Prostate gland (tissue), 2 donors: ENCODE measurements around the gene HNRNPAB. TPM values are rescaled to one million over a fixed set of nuclear protein-coding genes. Genes with fewer than 3 reads are reported as not detected.

Experiments
- DNase-seq: peaks from one replicate; pipeline ENCODE4 v3.0.0-alpha.2; 2019; ENCODE audit warnings: low spot score
- H3K27ac ChIP-seq, 2 donors: fragments of 200-600 bp; sonication (generic); 2 replicates each; pipeline ENCODE4 v1.5.1; 2017 to 2019
- H3K27me3 ChIP-seq: fragments of 200-600 bp; sonication (generic); replicated peaks from 2 replicates; pipeline ENCODE4 v1.5.1; 2019; ENCODE audit not compliant: insufficient read depth
- H3K36me3 ChIP-seq, 2 donors: fragments of 200-600 bp; sonication (generic); 1 replicate in 1 of 2; 2 replicates in 1 of 2; pipeline versions ENCODE4 v1.5.1 to v1.8.1; 2017 to 2019
- H3K4me1 ChIP-seq: fragments of 200-600 bp; sonication (generic); replicated peaks from 2 replicates; pipeline ENCODE4 v1.5.1; 2019
- H3K4me3 ChIP-seq, 2 donors: fragments of 200-600 bp; sonication (generic); 2 replicates each; pipeline ENCODE4 v1.5.1; 2017 to 2019
- H3K9me3 ChIP-seq: fragments of 200-600 bp; sonication (generic); 2 replicates; pipeline ENCODE4 v1.5.1; 2017
- CTCF ChIP-seq, 4 experiments: fragments of 200-600 bp in 2 of 4; fragments of 450-650 bp in 2 of 4; sonication (generic) in 2 of 4; IDR thresholded peaks; 1 replicate in 3 of 4; 2 replicates in 1 of 4; pipeline ENCODE4 v1.5.1; 2016 to 2019; ENCODE audit warnings: antibody characterized with exemption in 4 of 4, mild to moderate bottlenecking in 2 of 4, moderate library complexity in 2 of 4
- POLR2A ChIP-seq: fragments of 450-650 bp; IDR thresholded peaks from one replicate; pipeline ENCODE4 v1.6.1; 2016; ENCODE audit warnings: antibody characterized with exemption, mild to moderate bottlenecking
- POLR2AphosphoS5 ChIP-seq: sonication (generic); formaldehyde crosslinking; IDR thresholded peaks from one replicate; pipeline ENCODE4 v1.6.1; 2017; ENCODE audit warnings: antibody characterized with exemption
- WGBS: methylation state at CpG from one replicate; pipeline ENCODE4 v1.1.5; 2018; 5-methylcytosine and 5-hydroxymethylcytosine counted together
- intact Hi-C: fragments of 100-400 bp; cut with DNase I; formaldehyde crosslinking; loops from one replicate; pipeline ENCODE4 v1.14.2; 2022
- total RNA-seq, 2 donors: library from RNA; depleted of rRNA; stranded (reverse); fragments of >200 nt; gene quantifications; one replicate each; pipeline ENCODE4 v1.1.0, GENCODE V29; 2016

HNRNPAB gene
- total RNA-seq, 2 donors from 2014 or later = 73.1 to 104 TPM

- no peak overlapping the region for H3K4me3 ChIP-seq
- no peaks in the 10 kb centered on the region for H3K9me3 ChIP-seq
- no peak for TF ChIP-seq CTCF (IDR thresholded peaks at IDR 0.05)
- no peak for TF ChIP-seq POLR2AphosphoS5
- no peak for TF ChIP-seq POLR2A
- H3K27me3 ChIP-seq = no peaks in the 10 kb centered on the region
- intact Hi-C loops = no loop called here
- no peak for DNase-seq
- H3K4me1 ChIP-seq = no peaks in the 10 kb centered on the region
- H3K27ac ChIP-seq = no peak overlapping the region
- H3K36me3 ChIP-seq = peaks cover 0 to 1% of the 10 kb centered on the region in 2 donors
- 92% methylated on average over 15 of the region's 15 CpGs for WGBS
Measured at GRCh38 chr5:178222292-178222691, 18.0 kb downstream of the HNRNPAB start.

GRCh38 chr5:178223196-178223773 lies 19.0 kb downstream of the HNRNPAB start:
- Histone ChIP-seq H3K4me1 (no peaks in the 10 kb centered on the region), H3K27me3 (no peaks in the 10 kb centered on the region), H3K27ac (no peak overlapping the region), H3K9me3 (no peaks in the 10 kb centered on the region), H3K4me3 (no peak overlapping the region), H3K36me3 (peaks cover 0 to 6% of the 10 kb centered on the region in 2 donors)
- intact Hi-C loops = no loop called here
- 69% methylated on average over 5 of the region's 5 CpGs for WGBS
- DNase-seq = no peak
- TF ChIP-seq CTCF (IDR thresholded peaks at IDR 0.05) (no peak), POLR2A (no peak), POLR2AphosphoS5 (no peak)

GRCh38 chr5:178223828-178224335 lies 19.5 kb downstream of the HNRNPAB start:
- 70% methylated on average over 13 of the region's 13 CpGs for WGBS
- intact Hi-C loops = no loop called here
- Histone ChIP-seq H3K9me3 (no peaks in the 10 kb centered on the region), H3K27ac (no peak overlapping the region), H3K36me3 (peaks cover 0 to 6% of the 10 kb centered on the region in 2 donors), H3K4me3 (no peak overlapping the region), H3K4me1 (no peaks in the 10 kb centered on the region), H3K27me3 (no peaks in the 10 kb centered on the region)
- DNase-seq = no peak
- TF ChIP-seq CTCF (IDR thresholded peaks at IDR 0.05) (no peak), POLR2AphosphoS5 (no peak), POLR2A (no peak)

- no peaks in the 10 kb centered on the region for H3K9me3 ChIP-seq
Measured at GRCh38 chr5:178224403-178224802, 20.1 kb downstream of the HNRNPAB start.

More at GRCh38 chr5:178224403-178224802, 20.1 kb downstream of the HNRNPAB start:
- Histone ChIP-seq H3K4me3 (no peak overlapping the region), H3K36me3 (peaks cover 4 to 6% of the 10 kb centered on the region in 2 donors), H3K4me1 (no peaks in the 10 kb centered on the region), H3K27me3 (no peaks in the 10 kb centered on the region), H3K27ac (no peak overlapping the region)
- intact Hi-C loops = no loop called here
- no peak for TF ChIP-seq POLR2A
- TF ChIP-seq POLR2AphosphoS5 = no peak
- no peak for TF ChIP-seq CTCF (IDR thresholded peaks at IDR 0.05)
- no peak for DNase-seq
- 80% methylated on average over 14 of the region's 17 CpGs for WGBS
